GM12878 (cell line): ENCODE measurements around the gene KLF11. TPM values are rescaled to one million over a fixed set of nuclear protein-coding genes. Genes with fewer than 3 reads are reported as not detected.

Experiments
- ATAC-seq: fragments of 200-7000 bp; cut with Tn5 transposase; 3 replicates; pipeline ENCODE4 v1.9.1; 2020; ENCODE audit warnings: mild to moderate bottlenecking, moderate library complexity
- BruUV-seq: library from RNA; stranded (reverse); fragments of 400-500 nt; replicated peaks from 2 replicates; lab custom pipeline; 2021; lab: Mats Ljungman, UMichigan
- CTCF ChIA-PET: fragments of 300-600 bp; sonication (Branson Sonifier 250); formaldehyde crosslinking; extraction: SDS; loops from one replicate; lab custom pipeline; 2021; ENCODE audit warnings: inconsistent platforms; lab: Yijun Ruan, JAX
- POLR2A ChIA-PET: fragments of 350-600 bp; formaldehyde crosslinking; extraction: SDS; loops from one replicate; lab custom pipeline; 2021; ENCODE audit warnings: inconsistent platforms; lab: Charles Lee
- RAD21 ChIA-PET: fragments of 300-600 bp; sonication (Branson Sonifier 250); formaldehyde crosslinking; loops from one replicate; lab custom pipeline; 2023; ENCODE audit warnings: antibody characterized with exemption; ENCODE audit not compliant: unreplicated experiment; lab: Charles Lee
- SMC1A ChIA-PET: fragments of 300-600 bp; sonication (Branson Sonifier 250); formaldehyde crosslinking; loops from one replicate; lab custom pipeline; 2023; ENCODE audit not compliant: unreplicated experiment, uncharacterized antibody; lab: Charles Lee
- DNase-seq: peaks from one replicate; pipeline ENCODE4 v3.0.0-alpha.2; 2011; ENCODE audit warnings: low read depth, low spot score
- FAIRE-seq: peaks from 3 replicates; lab custom pipeline; 2011; peaks lifted over from hg19 to GRCh38; lab: Jason Lieb, UNC
- H2AFZ ChIP-seq: 2 replicates; pipeline ENCODE4 v1.6.0; 2011; ENCODE audit warnings: low read depth, low read length, control low read depth; ENCODE audit not compliant: control insufficient read depth
- H3K27ac ChIP-seq: 2 replicates; pipeline ENCODE4 v1.5.1; 2011; ENCODE audit warnings: control low read depth; ENCODE audit not compliant: control insufficient read depth, insufficient read depth
- H3K27me3 ChIP-seq, 2 experiments: replicated peaks in 1 of 2; 2 replicates each; pipeline versions ENCODE4 v1.6.0 to v1.6.1; 2011; ENCODE audit warnings: low read length in 1 of 2; ENCODE audit not compliant: control insufficient read depth in 2 of 2, insufficient read depth in 2 of 2
- H3K36me3 ChIP-seq, 2 experiments: 2 replicates each; pipeline ENCODE4 v1.5.1; 2011; ENCODE audit warnings: low read length in 1 of 2; ENCODE audit not compliant: control insufficient read depth in 2 of 2, insufficient read depth in 2 of 2
- H3K4me1 ChIP-seq: 2 replicates; pipeline ENCODE4 v1.6.1; 2011; ENCODE audit warnings: mild to moderate bottlenecking, low read length, moderate library complexity, mixed read lengths; ENCODE audit not compliant: control insufficient read depth, insufficient read depth
- H3K4me2 ChIP-seq: 2 replicates; pipeline ENCODE4 v1.6.0; 2011; ENCODE audit warnings: control low read depth; ENCODE audit not compliant: control insufficient read depth, insufficient read depth
- H3K4me3 ChIP-seq: fragments of 200-600 bp; sonication (generic); 2 replicates; pipeline ENCODE4 v1.5.1; 2016
- H3K79me2 ChIP-seq: 2 replicates; pipeline ENCODE4 v1.6.0; 2011; ENCODE audit warnings: low read length; ENCODE audit not compliant: control insufficient read depth, insufficient read depth
- H3K9ac ChIP-seq: 2 replicates; pipeline ENCODE4 v1.8.0; 2011; ENCODE audit warnings: low read length, control low read depth, mixed read lengths; ENCODE audit not compliant: control insufficient read depth, insufficient read depth
- H3K9me3 ChIP-seq: replicated peaks from 3 replicates; pipeline ENCODE4 v1.5.1; 2011; ENCODE audit warnings: mild to moderate bottlenecking, low read length; ENCODE audit not compliant: control insufficient read depth, insufficient read depth
- H4K20me1 ChIP-seq: 2 replicates; pipeline ENCODE4 v1.6.0; 2011; ENCODE audit not compliant: control insufficient read depth, insufficient read depth
- ASH2L ChIP-seq: fragments of 300-600, 200-600 bp; sonication (generic); IDR thresholded peaks from 2 replicates; pipeline ENCODE4 v1.6.1; 2017; ENCODE audit warnings: low read depth, mild to moderate bottlenecking, borderline replicate concordance
- GABPA ChIP-seq: IDR thresholded peaks from 2 replicates; pipeline ENCODE4 v1.6.1; 2014; ENCODE audit warnings: antibody characterized with exemption, low read depth, mild to moderate bottlenecking, inconsistent platforms
- MEF2A ChIP-seq: IDR thresholded peaks from 2 replicates; pipeline ENCODE4 v1.6.1; 2011; ENCODE audit warnings: low read depth, mild to moderate bottlenecking, low read length, moderate library complexity; ENCODE audit not compliant: insufficient read depth
- NFYB ChIP-seq: IDR thresholded peaks from 2 replicates; pipeline ENCODE4 v1.6.1; 2011; ENCODE audit warnings: low read depth, mild to moderate bottlenecking, low read length, improper control_type of control experiment, moderate library complexity; ENCODE audit not compliant: insufficient read depth
- RBBP5 ChIP-seq: fragments of 200-600 bp; sonication (generic); conservative IDR thresholded peaks from 2 replicates; pipeline ENCODE4 v1.6.1; 2016
- RCOR1 ChIP-seq: conservative IDR thresholded peaks from 2 replicates; pipeline ENCODE4 v1.6.1; 2012; ENCODE audit warnings: low read depth, low read length, improper control_type of control experiment
- USF2 ChIP-seq: IDR thresholded peaks from 2 replicates; pipeline ENCODE4 v1.6.1; 2011; ENCODE audit warnings: low read depth, low read length, improper control_type of control experiment, borderline replicate concordance
- WGBS: methylation state at CpG from one replicate; pipeline ENCODE4 v1.1.6; 2016; ENCODE audit warnings: low lambda C conversion rate; ENCODE audit not compliant: insufficient replicate concordance, insufficient coverage; ENCODE audit errors: missing lambda C conversion rate; 5-methylcytosine and 5-hydroxymethylcytosine counted together
- in situ Hi-C: fragments of 300-500 bp; cut with MboI; formaldehyde crosslinking; loops from 9 replicates; pipeline ENCODE4 v1.14.3; 2018; ENCODE audit warnings: mixed read lengths
- intact Hi-C: fragments of 100-400 bp; cut with micrococcal nuclease; formaldehyde crosslinking; loops from one replicate; pipeline ENCODE4 v1.14.2; 2022; ENCODE audit not compliant: unreplicated experiment
- polyA plus RNA-seq, 11 experiments: library from polyadenylated mRNA; depleted of rRNA in 4 of 11; unstranded in 6 of 11; stranded (reverse) in 5 of 11; fragments of >200 nt; fragmentation: Nextera tagmentation in 4 of 11; fragmentation: Illumina TruSeq in 1 of 11; extraction: Ambion mirVana in 4 of 11; extraction: Trizol in 1 of 11; gene quantifications; 1 replicate in 1 of 11; 2 replicates in 10 of 11; pipeline versions ENCODE4 v1.2.1 to v1.2.3, GENCODE V29; 2011 to 2016; ENCODE audit warnings: inconsistent platforms in 2 of 11, missing spikeins in 2 of 11, low read depth in 1 of 11
- total RNA-seq, 4 experiments: library from RNA; depleted of rRNA in 3 of 4; stranded (reverse); fragments of >200 nt in 3 of 4; fragmentation: Illumina TruSeq in 1 of 4; extraction: Trizol in 1 of 4; gene quantifications; 2 replicates each; pipeline versions ENCODE4 v1.2.1 to v1.2.3, GENCODE V29; 2013 to 2021

KLF11 gene
- total and polyA plus RNA-seq, 10 of the 15 experiments (the other 5 are each of a cell fraction or from before 2014, with no cell fraction given): 0.03 to 0.54 (median 0.14) TPM; not detected in 1

DNA sequence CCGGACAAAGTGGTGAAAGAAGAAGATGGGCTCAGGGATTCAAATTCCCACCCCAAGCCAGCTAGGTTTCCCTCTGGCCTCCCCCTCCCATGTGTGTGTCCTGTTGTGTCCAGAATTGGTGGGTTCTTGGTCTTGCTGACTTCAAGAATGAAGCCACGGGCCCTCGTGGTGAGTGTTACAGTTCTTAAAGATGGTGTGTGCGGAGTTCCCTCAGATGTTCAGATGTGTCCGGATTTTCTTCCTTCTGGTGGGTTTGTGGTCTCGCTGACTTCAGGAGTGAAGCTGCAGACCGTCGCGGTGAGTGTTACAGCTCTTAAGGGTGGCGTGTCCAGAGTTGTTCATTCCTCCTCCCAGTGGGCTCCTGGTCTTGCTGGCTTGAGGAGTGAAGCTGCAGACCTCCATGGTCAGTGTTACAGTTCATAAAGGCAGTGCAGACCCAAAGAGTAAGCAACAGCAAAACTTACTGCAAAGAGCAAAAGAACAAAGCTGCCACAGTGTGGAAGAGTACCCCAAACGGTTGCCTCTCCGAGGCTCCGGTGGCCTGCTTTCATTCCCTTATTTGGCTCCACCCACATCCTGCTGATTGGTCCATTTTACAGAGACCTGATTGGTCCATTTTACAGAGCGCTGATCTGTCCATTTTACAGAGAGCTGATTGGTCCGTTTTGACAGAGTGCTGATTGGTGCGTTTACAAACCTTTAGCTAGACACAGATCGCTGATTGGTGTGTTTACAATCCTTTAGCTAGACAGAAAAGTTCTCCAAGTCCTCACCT, 37.7 kb upstream of the KLF11 start:
- 83% methylated on average over 17 of the region's 17 CpGs for WGBS
- SMC1A ChIA-PET: interaction anchor here (0.6 kb wide), 1 partner anchor 61 kb away, joined by 4 read pairs; no protein-coding TSS in a partner anchor
- H3K4me3 ChIP-seq: no peak overlapping the region
- ATAC-seq (no peak), FAIRE-seq (no peak), DNase-seq (no peak)
- no peak overlapping the region for H3K27ac ChIP-seq
- in situ Hi-C loops (no loop called here), intact Hi-C loops (no loop called here)
- no peak overlapping the region for H3K4me2 ChIP-seq
- no TSS peak for BruUV-seq
- H3K36me3 ChIP-seq: no peaks in the 10 kb centered on the region
- H3K9ac ChIP-seq: no peak overlapping the region
- no peaks in the 10 kb centered on the region for H3K79me2 ChIP-seq
- no peaks in the 10 kb centered on the region for H3K4me1 ChIP-seq
- POLR2A ChIA-PET: no interaction called here
- peak; percentile 56 for TF ChIP-seq NFYB
- TF ChIP-seq RBBP5: no peak
- TF ChIP-seq USF2: no peak
- TF ChIP-seq MEF2A: no peak
- no peak for TF ChIP-seq ASH2L
- TF ChIP-seq RCOR1: no peak
- TF ChIP-seq GABPA: no peak
- H3K9me3 ChIP-seq: no peaks in the 10 kb centered on the region
- no peaks in the 10 kb centered on the region for H3K27me3 ChIP-seq
- H2AFZ ChIP-seq: no peak overlapping the region
- CTCF ChIA-PET: interaction anchor here (1.1 to 1.7 kb wide), 2 partner anchors 21 to 68 kb away, joined by 6 read pairs; no protein-coding TSS in a partner anchor
- RAD21 ChIA-PET: no interaction called here
- no peaks in the 10 kb centered on the region for H4K20me1 ChIP-seq
